Caco-2 (cell line): ENCODE measurements around the gene PRICKLE1. TPM values are rescaled to one million over a fixed set of nuclear protein-coding genes. Genes with fewer than 3 reads are reported as not detected.

Experiments used
- BruUV-seq: library from RNA; stranded (reverse); fragments of 400-500 nt; replicated peaks from 2 replicates; lab custom pipeline; 2021; lab: Mats Ljungman, UMichigan
- CTCF ChIA-PET: fragments of 300-600 bp; sonication (Branson Sonifier 250); formaldehyde crosslinking; loops from one replicate; lab custom pipeline; 2022; ENCODE audit warnings: antibody characterized with exemption; lab: Charles Lee
- POLR2A ChIA-PET: fragments of 300-600 bp; sonication (Branson Sonifier 250); formaldehyde crosslinking; loops from one replicate; lab custom pipeline; 2022; ENCODE audit warnings: antibody characterized with exemption; lab: Charles Lee
- DNase-seq, 2 experiments: peaks; one replicate each; pipeline versions ENCODE4 v3.0.0 to v3.0.0-alpha.2; 2020 to 2022
- H3K27me3 ChIP-seq: replicated peaks from 2 replicates; pipeline ENCODE4 v1.6.0; 2011; ENCODE audit warnings: low read length; ENCODE audit not compliant: control insufficient read depth, insufficient read depth
- H3K36me3 ChIP-seq: 2 replicates; pipeline ENCODE4 v1.5.1; 2011; ENCODE audit warnings: low read length; ENCODE audit not compliant: control insufficient read depth, insufficient read depth
- H3K4me1 ChIP-seq: fragments of 250-450 bp; sonication (Bioruptor Pico); 2 replicates; pipeline ENCODE4 v1.5.1; 2020; ENCODE audit warnings: mild to moderate bottlenecking
- H3K4me3 ChIP-seq: 2 replicates; pipeline ENCODE4 v1.5.1; 2011; ENCODE audit warnings: low read depth, mild to moderate bottlenecking, control low read depth, low read length
- H3K9me3 ChIP-seq: fragments of 250-450 bp; sonication (Bioruptor Pico); 2 replicates; pipeline ENCODE4 v1.5.1; 2020; ENCODE audit warnings: mild to moderate bottlenecking, moderate library complexity
- H3K27ac Mint-ChIP-seq: one replicate; pipeline ENCODE4 v1.8.0; 2022; ENCODE audit warnings: mixed read lengths; ENCODE audit not compliant: unreplicated experiment
- H3K27me3 Mint-ChIP-seq: one replicate; pipeline ENCODE4 v1.8.0; 2022; ENCODE audit warnings: mixed read lengths; ENCODE audit not compliant: insufficient read depth, unreplicated experiment
- H3K36me3 Mint-ChIP-seq: one replicate; pipeline ENCODE4 v1.8.0; 2022; ENCODE audit warnings: mild to moderate bottlenecking, mixed read lengths; ENCODE audit not compliant: insufficient read depth, unreplicated experiment
- H3K4me1 Mint-ChIP-seq: one replicate; pipeline ENCODE4 v1.8.0; 2022; ENCODE audit warnings: low read depth, mixed read lengths; ENCODE audit not compliant: unreplicated experiment
- H3K4me3 Mint-ChIP-seq: one replicate; pipeline ENCODE4 v1.8.0; 2022; ENCODE audit warnings: mild to moderate bottlenecking, moderate library complexity, mixed read lengths; ENCODE audit not compliant: unreplicated experiment
- H3K9me3 Mint-ChIP-seq: one replicate; pipeline ENCODE4 v1.8.0; 2022; ENCODE audit warnings: mixed read lengths; ENCODE audit not compliant: unreplicated experiment
- CTCF ChIP-seq, 2 experiments: fragments of 200-600 bp in 1 of 2; IDR thresholded peaks; 1 replicate in 1 of 2; 2 replicates in 1 of 2; pipeline versions ENCODE4 v1.5.1 to v1.8.0; 2011 to 2022; ENCODE audit warnings: antibody characterized with exemption in 1 of 2, control low read depth in 1 of 2, inconsistent platforms in 1 of 2, low read depth in 1 of 2, low read length in 1 of 2, mild to moderate bottlenecking in 1 of 2, moderate library complexity in 1 of 2; ENCODE audit not compliant: insufficient read depth in 1 of 2, severe bottlenecking in 1 of 2, unreplicated experiment in 1 of 2
- intact Hi-C: fragments of 100-400 bp; cut with micrococcal nuclease; formaldehyde crosslinking; loops from one replicate; pipeline ENCODE4 v1.10.0; 2022; ENCODE audit not compliant: unreplicated experiment
- total RNA-seq: library from RNA; stranded (reverse); gene quantifications from 2 replicates; pipeline ENCODE4 v1.2.3, GENCODE V29; 2022

Gene PRICKLE1
- total RNA-seq, 1 experiment from 2014 or later: 4.5 TPM

- no peak overlapping the region for H3K4me3 ChIP-seq
- no peak for DNase-seq
- H3K9me3 ChIP-seq: no peaks in the 10 kb centered on the region
- ChIA-PET CTCF (interaction anchor here (0.6 kb wide), 1 partner anchor 10 kb away, joined by 3 read pairs; no protein-coding TSS in a partner anchor), POLR2A (no interaction called here)
- Mint-ChIP-seq H3K36me3 (no peaks in the 10 kb centered on the region), H3K4me1 (peaks cover 12% of the 10 kb centered on the region), H3K4me3 (no peak overlapping the region), H3K27me3 (no peaks in the 10 kb centered on the region), H3K27ac (no peak overlapping the region), H3K9me3 (no peaks in the 10 kb centered on the region)
- no TSS peak for BruUV-seq
- peaks cover 2% of the 10 kb centered on the region; the same call in 1 of the 2 replicates for H3K27me3 ChIP-seq
- intact Hi-C loops: loop anchor here (5.0 kb wide), 1 partner anchor 102 kb away; no protein-coding TSS in a partner anchor
- peaks cover 17% of the 10 kb centered on the region for H3K4me1 ChIP-seq
- H3K36me3 ChIP-seq: no peaks in the 10 kb centered on the region
- no peak for TF ChIP-seq CTCF (IDR thresholded peaks at IDR 0.05; ENCODE audit: insufficient read depth in 1 of 2, low read depth in 1 of 2, low read length in 1 of 2, severe bottlenecking in 1 of 2, unreplicated experiment in 1 of 2)
These were observed 4.9 kb downstream of the PRICKLE1 start for GRCh38 chr12:42584651-42585111.

GRCh38 chr12:42583016-42583415 lies 6.5 kb downstream of the PRICKLE1 start:
- POLR2A ChIA-PET: no interaction called here
- no peak overlapping the region for H3K27ac Mint-ChIP-seq

GRCh38 chr12:42582498-42582897 lies 7.0 kb downstream of the PRICKLE1 start:
- H3K36me3 ChIP-seq: no peaks in the 10 kb centered on the region
- Mint-ChIP-seq H3K27me3 (no peaks in the 10 kb centered on the region), H3K4me1 (peaks cover 5% of the 10 kb centered on the region), H3K27ac (no peak overlapping the region), H3K4me3 (no peak overlapping the region), H3K36me3 (no peaks in the 10 kb centered on the region), H3K9me3 (no peaks in the 10 kb centered on the region)
- no peak overlapping the region for H3K4me3 ChIP-seq
- CTCF ChIA-PET: no interaction called here
- no peaks in the 10 kb centered on the region for H3K9me3 ChIP-seq
- H3K4me1 ChIP-seq: peaks cover 7% of the 10 kb centered on the region
- no peak for TF ChIP-seq CTCF (IDR thresholded peaks at IDR 0.05; ENCODE audit: insufficient read depth in 1 of 2, low read depth in 1 of 2, low read length in 1 of 2, severe bottlenecking in 1 of 2, unreplicated experiment in 1 of 2)
- intact Hi-C loops: no loop called here
- no TSS peak for BruUV-seq
- POLR2A ChIA-PET: no interaction called here
- no peak for DNase-seq
- H3K27me3 ChIP-seq: no peaks in the 10 kb centered on the region; the same call in 1 of the 2 replicates

More at GRCh38 chr12:42583016-42583415, 6.5 kb downstream of the PRICKLE1 start:
- Histone ChIP-seq H3K27me3 (no peaks in the 10 kb centered on the region; the same call in 1 of the 2 replicates), H3K4me1 (peaks cover 11% of the 10 kb centered on the region), H3K9me3 (no peaks in the 10 kb centered on the region), H3K36me3 (no peaks in the 10 kb centered on the region), H3K4me3 (no peak overlapping the region)
- no peaks in the 10 kb centered on the region for H3K9me3 Mint-ChIP-seq
- no peaks in the 10 kb centered on the region for H3K36me3 Mint-ChIP-seq
- intact Hi-C loops: no loop called here
- BruUV-seq: no TSS peak
- no peak for DNase-seq
- TF ChIP-seq CTCF (IDR thresholded peaks at IDR 0.05; ENCODE audit: insufficient read depth in 1 of 2, low read depth in 1 of 2, low read length in 1 of 2, severe bottlenecking in 1 of 2, unreplicated experiment in 1 of 2): no peak
- peaks cover 10% of the 10 kb centered on the region for H3K4me1 Mint-ChIP-seq
- CTCF ChIA-PET: no interaction called here
- no peaks in the 10 kb centered on the region for H3K27me3 Mint-ChIP-seq
- no peak overlapping the region for H3K4me3 Mint-ChIP-seq
